SU-DHL-6 (cell line): ENCODE data around the gene NUTM2E.
"Not testable (repeated sequence)": the region's sequence is repeated elsewhere in the genome, so short reads cannot be mapped to it uniquely, and the experiment has no call there.

ENCODE experiments used
- CTCF ChIP-seq: fragments of 200-600 bp; sonication (generic); IDR thresholded peaks from one replicate; pipeline ENCODE4 v1.5.1; 2017; ENCODE audit warnings: antibody characterized with exemption, mild to moderate bottlenecking, low read length, moderate library complexity; ENCODE audit not compliant: insufficient read depth, poor library complexity, severe bottlenecking
- EZH2phosphoT487 ChIP-seq: fragments of 200-600 bp; sonication (generic), shearing (Covaris generic); conservative IDR thresholded peaks from 2 replicates; pipeline ENCODE4 v1.6.1; 2018; ENCODE audit warnings: mild to moderate bottlenecking, antibody characterized with exemption, low read length, moderate library complexity, mixed read lengths

- not testable (repeated sequence) for TF ChIP-seq CTCF, EZH2phosphoT487
Observed at GRCh38 chr10:79823387-79823786, 3.2 kb upstream of the NUTM2E start.
